Stimulated activated CD4-positive, alpha-beta T cell treated with anti-CD3 and anti-CD28 coated beads, TNF-alpha, amount 100 ng/mL, for 4 hours (primary cell): ENCODE measurements around the gene RIF1.

Source experiments
- DNase-seq, 3 experiments: peaks; one replicate each; pipeline ENCODE4 v3.0.0-alpha.2; 2020; ENCODE audit warnings: low read depth in 3 of 3

Gene RIF1

GRCh38 chr2:151523850-151524249 is 114.1 kb downstream of the RIF1 start:
- DNase-seq: no peak

- DNase-seq: no peak
These were observed 116.2 kb downstream of the RIF1 start for GRCh38 chr2:151525821-151526373.

- DNase-seq: no peak
These were observed 116.9 kb downstream of the RIF1 start for GRCh38 chr2:151526572-151527090.
